Bronchial epithelial cell (primary cell): ENCODE data around the gene PHF2. TPM values are rescaled to one million over a fixed set of nuclear protein-coding genes. Genes with fewer than 3 reads are reported as not detected.

Experiments used
- DNase-seq: peaks from one replicate; pipeline ENCODE4 v3.0.0-alpha.2; 2010; ENCODE audit warnings: low read depth
- FAIRE-seq: peaks from 2 replicates; lab custom pipeline; 2011; peaks lifted over from hg19 to GRCh38; lab: Jason Lieb, UNC
- H3K27me3 ChIP-seq: 2 replicates; pipeline ENCODE4 v1.5.1; 2011; ENCODE audit warnings: low read length; ENCODE audit not compliant: control insufficient read depth, insufficient read depth
- H3K36me3 ChIP-seq: 2 replicates; pipeline ENCODE4 v1.5.1; 2011; ENCODE audit warnings: low read length; ENCODE audit not compliant: control insufficient read depth, insufficient read depth
- H3K4me3 ChIP-seq: 2 replicates; pipeline ENCODE4 v1.5.1; 2011; ENCODE audit warnings: mild to moderate bottlenecking, low read depth, low read length, control low read depth
- total RNA-seq: library from RNA; depleted of rRNA; stranded (reverse); fragments of >200 nt; gene quantifications from 2 replicates; pipeline ENCODE4 v1.2.1, GENCODE V29; 2014
- TF ChIP-seq, protein P1 (sequence below): IDR thresholded peaks from 2 replicates; pipeline ENCODE4 v1.5.1; 2011; ENCODE audit warnings: mild to moderate bottlenecking, moderate library complexity, low read length, control low read depth, inconsistent platforms; ENCODE audit not compliant: insufficient read depth, severe bottlenecking

PHF2 gene
- total RNA-seq, 1 donor from 2014 or later = 10.0 TPM

- Histone ChIP-seq H3K36me3 (no peaks in the 10 kb centered on the region), H3K27me3 (no peaks in the 10 kb centered on the region), H3K4me3 (no peak overlapping the region)
- FAIRE-seq = peak; percentile 23
- no peak for DNase-seq
- TF ChIP-seq, protein P1, sequence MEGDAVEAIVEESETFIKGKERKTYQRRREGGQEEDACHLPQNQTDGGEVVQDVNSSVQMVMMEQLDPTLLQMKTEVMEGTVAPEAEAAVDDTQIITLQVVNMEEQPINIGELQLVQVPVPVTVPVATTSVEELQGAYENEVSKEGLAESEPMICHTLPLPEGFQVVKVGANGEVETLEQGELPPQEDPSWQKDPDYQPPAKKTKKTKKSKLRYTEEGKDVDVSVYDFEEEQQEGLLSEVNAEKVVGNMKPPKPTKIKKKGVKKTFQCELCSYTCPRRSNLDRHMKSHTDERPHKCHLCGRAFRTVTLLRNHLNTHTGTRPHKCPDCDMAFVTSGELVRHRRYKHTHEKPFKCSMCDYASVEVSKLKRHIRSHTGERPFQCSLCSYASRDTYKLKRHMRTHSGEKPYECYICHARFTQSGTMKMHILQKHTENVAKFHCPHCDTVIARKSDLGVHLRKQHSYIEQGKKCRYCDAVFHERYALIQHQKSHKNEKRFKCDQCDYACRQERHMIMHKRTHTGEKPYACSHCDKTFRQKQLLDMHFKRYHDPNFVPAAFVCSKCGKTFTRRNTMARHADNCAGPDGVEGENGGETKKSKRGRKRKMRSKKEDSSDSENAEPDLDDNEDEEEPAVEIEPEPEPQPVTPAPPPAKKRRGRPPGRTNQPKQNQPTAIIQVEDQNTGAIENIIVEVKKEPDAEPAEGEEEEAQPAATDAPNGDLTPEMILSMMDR = no peak
Observed at GRCh38 chr9:93612052-93612795, 35.8 kb downstream of the PHF2 start.

- Histone ChIP-seq H3K4me3 (no peak overlapping the region), H3K36me3 (no peaks in the 10 kb centered on the region), H3K27me3 (no peaks in the 10 kb centered on the region)
- DNase-seq (peak; percentile 84), FAIRE-seq (no peak)
- TF ChIP-seq, protein P1 = no peak
Observed at GRCh38 chr9:93612796-93613154, 36.4 kb downstream of the PHF2 start.

DNA sequence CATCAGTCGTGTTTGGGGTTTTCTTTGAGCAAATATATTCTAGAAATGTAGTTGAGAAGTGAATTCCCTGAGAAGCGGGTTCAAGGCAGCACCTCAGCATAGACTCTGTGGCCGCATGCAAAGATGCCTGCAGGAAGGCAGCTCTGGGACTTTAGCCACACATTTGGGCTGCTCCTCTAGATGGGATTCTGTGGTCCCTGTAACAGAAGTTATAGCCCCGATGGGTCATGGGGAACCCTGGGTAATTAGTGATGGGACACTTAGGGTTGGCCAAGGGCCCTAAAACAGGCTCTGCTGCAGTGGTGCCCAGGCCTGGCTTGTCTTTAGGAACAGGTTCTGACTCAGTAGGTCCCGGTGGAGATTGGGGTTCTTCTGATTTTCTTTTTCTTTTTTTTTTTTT, 36.8 kb downstream of the PHF2 start:
- no peak overlapping the region for H3K4me3 ChIP-seq
- no peaks in the 10 kb centered on the region for H3K27me3 ChIP-seq
- DNase-seq (no peak), FAIRE-seq (no peak)
- H3K36me3 ChIP-seq = peaks cover 1% of the 10 kb centered on the region
- TF ChIP-seq, protein P1 = no peak

GRCh38 chr9:93613791-93614190, 37.4 kb downstream of the PHF2 start:
- DNase-seq (no peak), FAIRE-seq (no peak)
- no peaks in the 10 kb centered on the region for H3K27me3 ChIP-seq
- peaks cover 1% of the 10 kb centered on the region for H3K36me3 ChIP-seq
- TF ChIP-seq, protein P1 = no peak
- H3K4me3 ChIP-seq = no peak overlapping the region

DNA sequence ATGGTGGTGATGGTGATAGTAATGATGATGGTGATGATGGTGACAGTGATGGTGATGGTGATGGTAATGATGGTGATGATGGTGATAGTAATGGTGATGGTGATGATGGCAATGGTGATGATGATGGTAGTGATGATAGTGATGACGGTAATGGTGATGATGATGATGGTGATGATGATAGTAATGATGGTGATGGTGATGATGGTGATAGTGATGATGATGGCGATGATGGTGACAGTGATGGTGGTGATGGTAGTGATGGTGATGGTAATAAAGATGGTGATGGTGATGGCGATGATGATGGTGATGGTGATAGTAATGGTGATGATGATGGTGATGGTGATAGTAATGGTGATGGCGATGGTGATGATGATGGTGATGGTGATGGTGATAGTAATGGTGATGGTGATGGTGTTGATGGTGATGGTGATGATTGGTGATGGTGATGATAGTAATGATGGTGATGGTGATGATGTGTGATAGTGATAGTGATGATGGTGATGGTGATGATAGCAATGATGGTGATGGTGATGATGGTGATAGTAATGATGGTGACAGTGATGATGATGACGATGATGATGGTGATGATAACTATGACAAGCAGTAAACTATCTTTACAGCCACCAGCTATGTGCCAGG, 38.6 kb downstream of the PHF2 start:
- FAIRE-seq = no peak

More for the DNA sequence above, 38.6 kb downstream of the PHF2 start:
- no peak overlapping the region for H3K4me3 ChIP-seq
- H3K27me3 ChIP-seq = no peaks in the 10 kb centered on the region
- DNase-seq = no peak
- H3K36me3 ChIP-seq = peaks cover 1% of the 10 kb centered on the region
- TF ChIP-seq, protein P1 = no peak
